ENCODE data around the gene PCSK5. TPM values are rescaled to one million over a fixed set of nuclear protein-coding genes. Genes with fewer than 3 reads are reported as not detected.

PCSK5 gene
- total RNA-seq, 1 experiment from 2014 or later, result 7.5 TPM

- H3K23ac ChIP-seq (ENCODE audit: insufficient read length, low read depth, low read length), result no peak overlapping the region
- no peak overlapping the region for H2AK5ac ChIP-seq (ENCODE audit: insufficient read length, low read length)
- no peaks in the 10 kb centered on the region for H3K36me3 Mint-ChIP-seq (ENCODE audit: insufficient read depth in 1 of 3, low read depth in 3 of 3)
- no peak overlapping the region for H3K4me3 Mint-ChIP-seq
- H3K23me2 ChIP-seq (ENCODE audit: insufficient read length, low read depth, low read length, poor library complexity, severe bottlenecking), result no peaks in the 10 kb centered on the region
- no peak for TF ChIP-seq CTCF (conservative IDR thresholded peaks at IDR 0.05)
- H2BK5ac ChIP-seq (ENCODE audit: insufficient read length, low read length), result no peak overlapping the region
- no peaks in the 10 kb centered on the region; a peak in 1 of 4 replicates for H3K4me1 Mint-ChIP-seq
- no peak overlapping the region for H2BK20ac ChIP-seq (ENCODE audit: low read depth, low read length, poor library complexity, severe bottlenecking)
- no peak overlapping the region for H2BK15ac ChIP-seq (ENCODE audit: low read depth, low read length)
- no peaks in the 10 kb centered on the region for H3K79me2 ChIP-seq (ENCODE audit: insufficient read depth, low read length)
- H2BK120ac ChIP-seq (ENCODE audit: low read depth, low read length, poor library complexity, severe bottlenecking), result no peak overlapping the region
- no peak overlapping the region for H3K18ac ChIP-seq (ENCODE audit: insufficient read length, low read depth, low read length)
- H3K27me3 Mint-ChIP-seq (ENCODE audit: low read depth), result no peaks in the 10 kb centered on the region
- no peak overlapping the region for H2BK12ac ChIP-seq (ENCODE audit: insufficient read length, low read depth, low read length)
- H3K9me3 ChIP-seq (ENCODE audit: control insufficient read depth, low read depth, low read length), result no peaks in the 10 kb centered on the region
- no peak overlapping the region for H3K56ac ChIP-seq (ENCODE audit: insufficient read length, low read depth, low read length)
- H3K9ac ChIP-seq (ENCODE audit: extremely low read depth, insufficient read length, low read length), result no peak overlapping the region
- no peak overlapping the region for H3K4ac ChIP-seq (ENCODE audit: low read depth, low read length)
- H3T11ph ChIP-seq (ENCODE audit: low read length), result no peak overlapping the region
- no peak overlapping the region for H3K27ac Mint-ChIP-seq
- no peak for DNase-seq
- no CpG with 5 or more reads among the region's 5 CpGs for WGBS (ENCODE audit: extremely low coverage, insufficient read length, low lambda C conversion rate)
- H4K91ac ChIP-seq (ENCODE audit: insufficient read length, low read depth, low read length), result no peak overlapping the region
- H3K14ac ChIP-seq (ENCODE audit: insufficient read depth, low read length), result no peak overlapping the region
- no peaks in the 10 kb centered on the region for H3K27me3 ChIP-seq (ENCODE audit: insufficient read depth, low read length)
- no peaks in the 10 kb centered on the region for H3K79me1 ChIP-seq (ENCODE audit: insufficient read depth, low read depth, low read length, poor library complexity, severe bottlenecking)
- no peaks in the 10 kb centered on the region for H4K20me1 ChIP-seq (ENCODE audit: control insufficient read depth, insufficient read depth, insufficient read length)
- H3K4me1 ChIP-seq (ENCODE audit: insufficient read depth, low read length), result no peaks in the 10 kb centered on the region
- no peak overlapping the region for H3K4me2 ChIP-seq (ENCODE audit: insufficient read depth, insufficient read length, low read length)
- no peak overlapping the region for H4K8ac ChIP-seq (replicated peaks; ENCODE audit: insufficient read length, low read depth, low read length)
- H2AFZ ChIP-seq (ENCODE audit: low read length), result no peak overlapping the region
- no peak overlapping the region for H3K27ac ChIP-seq (ENCODE audit: insufficient read length, low read depth, low read length)
- H3K9me3 Mint-ChIP-seq, result no peaks in the 10 kb centered on the region
- no peak overlapping the region for H4K5ac ChIP-seq (ENCODE audit: insufficient read length, low read depth, low read length)
These were observed 253.4 kb downstream of the PCSK5 start for GRCh38 chr9:76143834-76144233.

All from H9 (cell line).